ENCODE results near the gene ADD1.

DNA sequence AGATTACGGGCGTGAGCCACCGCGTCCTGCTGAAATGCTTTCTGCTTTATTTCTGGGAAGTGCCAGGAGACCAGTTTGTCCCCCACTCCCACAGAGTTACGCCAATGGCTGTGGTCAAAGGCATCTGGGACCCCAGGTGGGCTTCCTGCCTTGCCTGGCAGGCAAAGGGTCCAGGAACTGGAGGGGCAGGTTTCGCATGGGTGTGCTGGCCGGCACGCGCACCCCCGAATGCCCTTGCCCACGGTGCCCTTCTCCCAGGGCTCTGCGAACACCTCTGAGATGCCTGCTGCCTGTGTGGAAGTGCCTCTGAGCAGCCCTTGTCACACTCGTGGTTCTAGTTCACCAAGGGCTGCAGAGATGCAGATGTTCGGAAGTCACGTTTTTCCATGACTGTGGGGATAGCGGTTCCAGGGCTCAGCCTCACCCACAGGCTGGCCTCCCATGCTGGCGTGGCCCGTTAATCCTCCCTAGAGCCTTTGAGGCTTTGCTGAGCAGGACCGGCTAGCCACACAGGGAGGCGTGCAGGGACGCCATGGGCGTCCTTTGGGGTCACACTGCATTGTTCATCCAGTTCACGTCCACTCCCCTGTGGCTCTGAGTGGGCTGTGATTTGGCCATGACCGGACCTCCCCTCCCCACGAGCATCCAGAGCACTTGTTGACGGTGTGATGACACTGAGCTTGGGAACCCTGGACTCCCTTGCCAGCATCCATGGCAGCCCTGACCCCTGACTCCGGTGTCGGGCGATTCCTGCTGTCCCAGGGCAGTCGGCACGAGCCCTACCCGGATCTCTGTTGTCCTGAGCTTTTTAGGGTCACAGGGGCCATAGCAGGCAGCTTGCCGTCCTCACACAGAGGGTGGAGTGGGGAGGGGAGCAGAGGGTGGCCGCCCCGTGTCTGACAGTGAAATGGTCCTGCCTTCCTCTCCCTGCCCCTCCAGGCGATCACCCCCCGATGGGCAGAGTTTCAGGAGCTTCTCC is 12.7 kb upstream of the ADD1 start:
- no peak for TF ChIP-seq YY1 (IDR thresholded peaks at IDR 0.05; ENCODE audit: insufficient read depth, insufficient read length)
- TF ChIP-seq ZNF274 (IDR thresholded peaks at IDR 0.05; ENCODE audit: low read depth, low read length): no peak
- no peak for TF ChIP-seq SUZ12 (IDR thresholded peaks at IDR 0.05; ENCODE audit: extremely low read depth, insufficient read depth, insufficient read length)

Data from NT2/D1 (cell line).